ENCODE measurements around the gene NWD2. TPM values are rescaled to one million over a fixed set of nuclear protein-coding genes. Genes with fewer than 3 reads are reported as not detected.

The NWD2 gene
- total RNA-seq, 4 donors from 2014 or later, result 0.22 TPM; not detected in 3

GRCh38 chr4:37358748-37359147, 114.2 kb downstream of the NWD2 start:
- Histone ChIP-seq H3K27ac (no peak overlapping the region), H3K4me1 (peaks cover 0 to 8% (median 0%) of the 10 kb centered on the region in 3 donors), H3K36me3 (no peaks in the 10 kb centered on the region), H3K27me3 (no peaks in the 10 kb centered on the region), H3K9me3 (no peaks in the 10 kb centered on the region), H3K4me3 (no peak overlapping the region)
- DNase-seq, result no peak
- intact Hi-C loops (cut with DNase I), result no loop called here
- 48 to 68% methylated on average over 2 of the region's 2 CpGs for WGBS, 2 donors
- TF ChIP-seq CTCF (IDR thresholded peaks at IDR 0.05) (no peak), POLR2A (IDR thresholded peaks at IDR 0.05) (no peak)

GRCh38 chr4:37359261-37359660, 114.7 kb downstream of the NWD2 start:
- DNase-seq, result no peak
- TF ChIP-seq POLR2A (IDR thresholded peaks at IDR 0.05) (no peak), CTCF (IDR thresholded peaks at IDR 0.05) (no peak)
- intact Hi-C loops (cut with DNase I), result no loop called here
- Histone ChIP-seq H3K27ac (no peak overlapping the region), H3K9me3 (no peaks in the 10 kb centered on the region), H3K4me3 (no peak overlapping the region), H3K27me3 (no peaks in the 10 kb centered on the region), H3K36me3 (no peaks in the 10 kb centered on the region), H3K4me1 (peaks cover 0 to 8% (median 0%) of the 10 kb centered on the region in 3 donors)
- 27 to 33% methylated on average over 4 of the region's 4 CpGs for WGBS, 2 donors

GRCh38 chr4:37365888-37366287, 121.3 kb downstream of the NWD2 start:
- intact Hi-C loops (cut with DNase I), result no loop called here
- no peak overlapping the region for H3K27ac ChIP-seq
- no peaks in the 10 kb centered on the region for H3K36me3 ChIP-seq
- DNase-seq, result no peak
- H3K27me3 ChIP-seq, result no peaks in the 10 kb centered on the region
- H3K4me3 ChIP-seq, result no peak overlapping the region
- H3K4me1 ChIP-seq, result no peaks in the 10 kb centered on the region
- TF ChIP-seq CTCF (IDR thresholded peaks at IDR 0.05), result no peak
- TF ChIP-seq POLR2A (IDR thresholded peaks at IDR 0.05), result no peak
- no peaks in the 10 kb centered on the region for H3K9me3 ChIP-seq

- no peak for DNase-seq
- Histone ChIP-seq H3K27me3 (peaks cover 0 to 3% (median 0%) of the 10 kb centered on the region in 4 donors), H3K9me3 (no peaks in the 10 kb centered on the region), H3K4me3 (no peak overlapping the region), H3K4me1 (no peaks in the 10 kb centered on the region), H3K27ac (no peak overlapping the region), H3K36me3 (no peaks in the 10 kb centered on the region)
- TF ChIP-seq POLR2A (IDR thresholded peaks at IDR 0.05) (no peak), CTCF (IDR thresholded peaks at IDR 0.05) (no peak)
- intact Hi-C loops (cut with DNase I), result no loop called here
- 73 to 83% methylated on average over 2 to 3 of the region's 3 CpGs for WGBS, 2 donors
Observed at GRCh38 chr4:37367901-37368300, 123.4 kb downstream of the NWD2 start.

GRCh38 chr4:37370052-37370451, 125.5 kb downstream of the NWD2 start:
- Histone ChIP-seq H3K36me3 (no peaks in the 10 kb centered on the region), H3K4me1 (no peaks in the 10 kb centered on the region), H3K9me3 (no peaks in the 10 kb centered on the region), H3K27ac (no peak overlapping the region), H3K4me3 (no peak overlapping the region), H3K27me3 (peaks cover 0 to 14% (median 0%) of the 10 kb centered on the region in 4 donors)
- 80 to 93% methylated on average over 2 of the region's 2 CpGs for WGBS, 2 donors
- TF ChIP-seq CTCF (IDR thresholded peaks at IDR 0.05) (no peak), POLR2A (IDR thresholded peaks at IDR 0.05) (no peak)
- DNase-seq, result no peak
- intact Hi-C loops (cut with DNase I), result no loop called here
